ENCODE results near the gene SHANK1.
"Not testable (repeated sequence)": the region's sequence is repeated elsewhere in the genome, so short reads cannot be mapped to it uniquely, and the experiment has no call there.

Gene SHANK1

GRCh38 chr19:50749490-50749889 is 29.9 kb upstream of the SHANK1 start:
- TF ChIP-seq, protein P1, sequence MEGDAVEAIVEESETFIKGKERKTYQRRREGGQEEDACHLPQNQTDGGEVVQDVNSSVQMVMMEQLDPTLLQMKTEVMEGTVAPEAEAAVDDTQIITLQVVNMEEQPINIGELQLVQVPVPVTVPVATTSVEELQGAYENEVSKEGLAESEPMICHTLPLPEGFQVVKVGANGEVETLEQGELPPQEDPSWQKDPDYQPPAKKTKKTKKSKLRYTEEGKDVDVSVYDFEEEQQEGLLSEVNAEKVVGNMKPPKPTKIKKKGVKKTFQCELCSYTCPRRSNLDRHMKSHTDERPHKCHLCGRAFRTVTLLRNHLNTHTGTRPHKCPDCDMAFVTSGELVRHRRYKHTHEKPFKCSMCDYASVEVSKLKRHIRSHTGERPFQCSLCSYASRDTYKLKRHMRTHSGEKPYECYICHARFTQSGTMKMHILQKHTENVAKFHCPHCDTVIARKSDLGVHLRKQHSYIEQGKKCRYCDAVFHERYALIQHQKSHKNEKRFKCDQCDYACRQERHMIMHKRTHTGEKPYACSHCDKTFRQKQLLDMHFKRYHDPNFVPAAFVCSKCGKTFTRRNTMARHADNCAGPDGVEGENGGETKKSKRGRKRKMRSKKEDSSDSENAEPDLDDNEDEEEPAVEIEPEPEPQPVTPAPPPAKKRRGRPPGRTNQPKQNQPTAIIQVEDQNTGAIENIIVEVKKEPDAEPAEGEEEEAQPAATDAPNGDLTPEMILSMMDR (IDR thresholded peaks at IDR 0.05; ENCODE audit: poor library complexity, severe bottlenecking) = no peak
- no peak overlapping the region for H3K4me3 ChIP-seq (ENCODE audit: severe bottlenecking)
- DNase-seq (ENCODE audit: low spot score) (no peak), ATAC-seq (ENCODE audit: low read depth) (no peak)
- H3K27ac ChIP-seq (ENCODE audit: poor library complexity, severe bottlenecking) = no peak overlapping the region
- H3K36me3 ChIP-seq (ENCODE audit: low read depth) = no peaks in the 10 kb centered on the region
- H3K27me3 ChIP-seq (ENCODE audit: insufficient read depth, poor library complexity, severe bottlenecking) = no peaks in the 10 kb centered on the region
- H3K9me3 ChIP-seq (ENCODE audit: severe bottlenecking) = no peaks in the 10 kb centered on the region
- no peaks in the 10 kb centered on the region for H3K4me1 ChIP-seq (ENCODE audit: insufficient read depth, poor library complexity, severe bottlenecking)

GRCh38 chr19:50747141-50747540 is 27.5 kb upstream of the SHANK1 start:
- DNase-seq (ENCODE audit: low spot score); H3K4me1 ChIP-seq (ENCODE audit: insufficient read depth, poor library complexity, severe bottlenecking); H3K36me3 ChIP-seq (ENCODE audit: low read depth); H3K4me3 ChIP-seq (ENCODE audit: severe bottlenecking); ATAC-seq (ENCODE audit: low read depth); H3K9me3 ChIP-seq (ENCODE audit: severe bottlenecking); H3K27ac ChIP-seq (ENCODE audit: poor library complexity, severe bottlenecking); H3K27me3 ChIP-seq (ENCODE audit: insufficient read depth, poor library complexity, severe bottlenecking): not testable (repeated sequence)

DNA sequence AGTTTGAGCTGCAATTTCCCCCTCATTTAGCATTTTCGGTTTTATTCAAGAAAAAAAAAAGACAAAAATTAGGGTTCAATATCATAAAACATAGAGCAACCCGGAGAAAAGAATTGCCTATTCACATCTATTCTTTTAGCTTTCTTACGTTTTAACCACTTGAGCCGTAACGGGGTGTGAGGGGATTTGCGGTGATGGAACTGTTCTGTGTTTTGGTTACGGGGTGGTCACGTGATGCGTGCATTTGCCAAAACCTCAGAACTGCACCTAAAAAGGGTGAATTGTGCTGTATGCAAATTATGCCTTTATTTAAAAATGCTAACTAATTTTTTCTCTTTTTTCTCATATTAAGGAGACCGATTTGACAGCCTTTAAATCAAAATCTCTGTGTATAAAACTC is 25.6 kb upstream of the SHANK1 start:
- TF ChIP-seq, protein P1 (IDR thresholded peaks at IDR 0.05; ENCODE audit: poor library complexity, severe bottlenecking) = no peak
- no peak overlapping the region for H3K4me3 ChIP-seq (ENCODE audit: severe bottlenecking)
- no peaks in the 10 kb centered on the region for H3K36me3 ChIP-seq (ENCODE audit: low read depth)
- DNase-seq (ENCODE audit: low spot score) = no peak
- H3K27ac ChIP-seq (ENCODE audit: poor library complexity, severe bottlenecking) = no peak overlapping the region
- no peak for ATAC-seq (ENCODE audit: low read depth)
- H3K9me3 ChIP-seq (ENCODE audit: severe bottlenecking) = no peaks in the 10 kb centered on the region
- H3K4me1 ChIP-seq (ENCODE audit: insufficient read depth, poor library complexity, severe bottlenecking) = no peaks in the 10 kb centered on the region
- no peaks in the 10 kb centered on the region for H3K27me3 ChIP-seq (ENCODE audit: insufficient read depth, poor library complexity, severe bottlenecking)

GRCh38 chr19:50743537-50743936 is 23.9 kb upstream of the SHANK1 start:
- Histone ChIP-seq H3K27me3 (ENCODE audit: insufficient read depth, poor library complexity, severe bottlenecking) (peaks cover 3% of the 10 kb centered on the region), H3K4me3 (ENCODE audit: severe bottlenecking) (no peak overlapping the region), H3K27ac (ENCODE audit: poor library complexity, severe bottlenecking) (no peak overlapping the region), H3K36me3 (ENCODE audit: low read depth) (no peaks in the 10 kb centered on the region), H3K9me3 (ENCODE audit: severe bottlenecking) (no peaks in the 10 kb centered on the region), H3K4me1 (ENCODE audit: insufficient read depth, poor library complexity, severe bottlenecking) (no peaks in the 10 kb centered on the region)
- no peak for DNase-seq (ENCODE audit: low spot score)
- no peak for ATAC-seq (ENCODE audit: low read depth)
- TF ChIP-seq, protein P1 (IDR thresholded peaks at IDR 0.05; ENCODE audit: poor library complexity, severe bottlenecking) = no peak

DNA sequence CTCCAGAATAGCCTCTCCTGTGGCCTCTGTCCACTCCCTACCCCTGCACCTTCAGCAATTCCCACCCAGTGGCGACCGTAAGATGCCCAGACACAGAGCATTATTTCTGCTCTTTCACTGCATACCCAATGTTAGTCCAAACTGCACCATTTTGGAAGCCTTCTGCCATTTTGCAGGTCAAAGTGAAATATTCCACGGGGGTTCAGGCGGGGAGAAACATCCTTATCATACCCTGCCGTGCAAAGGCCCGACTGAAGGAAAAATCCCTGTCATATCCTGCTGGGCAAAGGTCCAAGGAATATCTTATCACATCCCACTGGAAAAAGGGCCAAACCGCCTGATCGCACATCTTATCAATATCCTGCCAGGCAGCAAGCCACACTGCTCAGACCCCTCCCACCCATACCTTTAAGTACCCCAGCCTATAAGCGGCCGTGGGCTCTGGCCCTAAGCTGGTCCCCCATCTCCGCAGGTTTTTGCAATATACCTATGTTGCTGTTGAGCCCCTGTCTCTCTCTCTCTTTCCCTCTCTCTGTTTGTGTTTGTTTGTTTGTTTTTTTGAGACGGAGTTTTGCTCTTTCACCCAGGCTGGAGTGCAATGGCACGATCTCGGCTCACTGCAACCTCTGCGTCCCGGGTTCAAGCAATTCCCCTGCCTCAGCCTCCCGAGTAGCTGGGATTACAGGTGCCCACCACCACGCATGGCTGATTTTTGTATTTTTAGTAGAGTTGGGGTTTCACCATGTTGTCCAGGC is 21.8 kb upstream of the SHANK1 start:
- Histone ChIP-seq H3K9me3 (ENCODE audit: severe bottlenecking) (no peaks in the 10 kb centered on the region), H3K4me1 (ENCODE audit: insufficient read depth, poor library complexity, severe bottlenecking) (no peaks in the 10 kb centered on the region), H3K27ac (ENCODE audit: poor library complexity, severe bottlenecking) (no peak overlapping the region), H3K27me3 (ENCODE audit: insufficient read depth, poor library complexity, severe bottlenecking) (peaks cover 7% of the 10 kb centered on the region), H3K36me3 (ENCODE audit: low read depth) (no peaks in the 10 kb centered on the region), H3K4me3 (ENCODE audit: severe bottlenecking) (no peak overlapping the region)
- ATAC-seq (ENCODE audit: low read depth) = no peak
- TF ChIP-seq, protein P1 (IDR thresholded peaks at IDR 0.05; ENCODE audit: poor library complexity, severe bottlenecking) = no peak
- no peak for DNase-seq (ENCODE audit: low spot score)

All from RWPE2 (cell line).